ENCODE results near the gene LRRIQ3. TPM values are rescaled to one million over a fixed set of nuclear protein-coding genes. Genes with fewer than 3 reads are reported as not detected.

Gene LRRIQ3
- total RNA-seq, 1 experiment from 2014 or later = 0.85 TPM

GRCh38 chr1:74235153-74235552 is 37.2 kb upstream of the LRRIQ3 start, which contains the start of gene TNNI3K:
Gene TNNI3K (plus strand): TSS chr1:74235387. CDS start chr1:74235452, 65 bp downstream.
- ATAC-seq = no peak
- DNase-seq (ENCODE audit: low read depth, low spot score) = no peak
- H3K9me3 ChIP-seq (ENCODE audit: control insufficient read depth, insufficient read depth, low read depth, low read length) = no peaks in the 10 kb centered on the region
- TF ChIP-seq CTCF (IDR thresholded peaks at IDR 0.05) (no peak), REST (IDR thresholded peaks at IDR 0.05; ENCODE audit: insufficient read depth in 1 of 2, low read depth in 2 of 2, low read length in 1 of 2) (no peak), SIN3A (IDR thresholded peaks at IDR 0.05; ENCODE audit: borderline replicate concordance, insufficient read depth, low read depth, low read length) (no peak), POLR2AphosphoS5 (IDR thresholded peaks at IDR 0.05; ENCODE audit: low read depth, low read length) (no peak), TCF7L2 (IDR thresholded peaks at IDR 0.05; ENCODE audit: low read depth, low read length) (no peak)
- no TSS peak for BruUV-seq (replicated peaks)
- no peaks in the 10 kb centered on the region for H3K36me3 ChIP-seq (ENCODE audit: control insufficient read depth, insufficient read depth, low read length)
- ChIA-PET CTCF (no interaction called here), POLR2A (interaction anchor here (0.5 kb wide), 1 partner anchor 35 kb away, joined by 3 read pairs; no protein-coding TSS in a partner anchor)
- intact Hi-C loops (cut with micrococcal nuclease; ENCODE audit: unreplicated experiment) (no loop called here), in situ Hi-C loops (cut with HindIII; ENCODE audit: low pct_unique_long_range_greater_than_20kb, low sequenced_read_pairs) (no loop called here)
- no peaks in the 10 kb centered on the region for H3K4me1 ChIP-seq (ENCODE audit: control insufficient read depth, insufficient read depth, low read length)
- H3K4me3 ChIP-seq (ENCODE audit: low read depth in 2 of 2, low read length in 2 of 2) = no peak within 1 kb of the TSS
- no peak within 1 kb of the TSS for H3K27ac ChIP-seq (ENCODE audit: low read length)
- no peaks in the 10 kb centered on the region for H3K27me3 ChIP-seq (ENCODE audit: control insufficient read depth, insufficient read depth, low read length)

- no peak for ATAC-seq
- ChIA-PET CTCF (no interaction called here), POLR2A (no interaction called here)
- DNase-seq (ENCODE audit: low read depth, low spot score) = no peak
- Histone ChIP-seq H3K27me3 (ENCODE audit: control insufficient read depth, insufficient read depth, low read length) (no peaks in the 10 kb centered on the region), H3K4me1 (ENCODE audit: control insufficient read depth, insufficient read depth, low read length) (no peaks in the 10 kb centered on the region), H3K27ac (ENCODE audit: low read length) (no peak overlapping the region), H3K4me3 (ENCODE audit: low read depth in 2 of 2, low read length in 2 of 2) (no peak overlapping the region), H3K36me3 (ENCODE audit: control insufficient read depth, insufficient read depth, low read length) (no peaks in the 10 kb centered on the region), H3K9me3 (ENCODE audit: control insufficient read depth, insufficient read depth, low read depth, low read length) (no peaks in the 10 kb centered on the region)
- no TSS peak for BruUV-seq (replicated peaks)
- in situ Hi-C loops (cut with HindIII; ENCODE audit: low pct_unique_long_range_greater_than_20kb, low sequenced_read_pairs) (no loop called here), intact Hi-C loops (cut with micrococcal nuclease; ENCODE audit: unreplicated experiment) (no loop called here)
- TF ChIP-seq SIN3A (IDR thresholded peaks at IDR 0.05; ENCODE audit: borderline replicate concordance, insufficient read depth, low read depth, low read length) (no peak), REST (IDR thresholded peaks at IDR 0.05; ENCODE audit: insufficient read depth in 1 of 2, low read depth in 2 of 2, low read length in 1 of 2) (no peak), TCF7L2 (IDR thresholded peaks at IDR 0.05; ENCODE audit: low read depth, low read length) (no peak), CTCF (IDR thresholded peaks at IDR 0.05) (no peak), POLR2AphosphoS5 (IDR thresholded peaks at IDR 0.05; ENCODE audit: low read depth, low read length) (no peak)
These were observed 25.5 kb upstream of the LRRIQ3 start for GRCh38 chr1:74223453-74223852.

All from Panc1 (cell line).